ENCODE data around the gene KRTAP4-8.
"Not testable (repeated sequence)": the region's sequence is repeated elsewhere in the genome, so short reads cannot be mapped to it uniquely, and the experiment has no call there.

DNA sequence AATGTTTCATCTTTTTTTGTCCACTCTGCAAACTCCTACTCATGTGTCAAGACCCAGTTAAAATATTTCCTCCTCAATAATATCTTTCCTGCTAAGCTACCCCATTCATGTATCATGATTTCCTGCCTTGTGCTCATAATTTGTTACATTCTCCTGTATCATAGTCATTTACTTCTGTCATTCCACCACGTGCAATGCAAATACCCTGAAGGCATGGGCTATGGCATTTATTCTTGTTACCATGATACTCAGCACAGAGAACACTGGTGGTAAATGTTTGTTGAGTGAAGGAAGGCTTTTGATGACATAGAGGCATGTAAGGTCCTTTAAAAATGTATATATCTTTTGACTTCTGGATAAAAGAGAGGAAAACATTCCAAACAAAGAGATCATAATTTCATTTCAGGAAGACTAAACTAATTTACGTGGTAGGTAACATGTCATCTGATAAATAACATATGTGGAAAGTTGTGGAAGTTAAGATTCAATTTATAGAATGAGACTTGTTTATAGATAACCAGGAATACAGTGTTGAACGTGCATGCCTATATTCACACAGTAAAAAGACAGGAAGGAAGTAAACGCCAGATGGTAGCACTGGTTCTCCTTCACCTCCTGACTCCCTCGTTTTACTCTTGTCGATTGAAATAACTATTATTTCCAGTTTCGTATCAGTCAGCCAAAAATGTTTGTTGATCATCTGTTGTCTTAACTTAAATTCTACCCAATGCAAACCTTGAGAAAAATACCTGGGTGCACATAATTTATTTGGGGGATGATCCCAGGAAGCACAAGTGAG, 1.9 kb upstream of the KRTAP4-8 start:
- TF ChIP-seq CTCF (conservative IDR thresholded peaks at IDR 0.05; ENCODE audit: low read length); EZH2phosphoT487 (IDR thresholded peaks at IDR 0.05; ENCODE audit: borderline replicate concordance, low read depth, low read length): not testable (repeated sequence)

Data from OCI-LY7 (cell line).